GM21717 (cell line): ENCODE measurements around the gene ASIC3.
"Not testable (repeated sequence)": the region's sequence is repeated elsewhere in the genome, so short reads cannot be mapped to it uniquely, and the experiment has no call there.

Source experiments
- ATAC-seq: cut with Tn5 transposase; IDR thresholded peaks from one replicate; pipeline ENCODE4 v1.9.1; 2021; ENCODE audit warnings: mild to moderate bottlenecking, moderate library complexity; ENCODE audit not compliant: unreplicated experiment

ASIC3 gene

GRCh38 chr7:151032936-151033863 is 15.1 kb upstream of the ASIC3 start:
- no peak for ATAC-seq

GRCh38 chr7:151033864-151034249 is 14.5 kb upstream of the ASIC3 start:
- no peak for ATAC-seq

GRCh38 chr7:151034312-151035025 is 13.9 kb upstream of the ASIC3 start:
- ATAC-seq: no peak

GRCh38 chr7:151035026-151035717 is 13.2 kb upstream of the ASIC3 start:
- no peak for ATAC-seq

- ATAC-seq: no peak
These were observed 12.4 kb upstream of the ASIC3 start for GRCh38 chr7:151035902-151036301.

GRCh38 chr7:151038951-151039849 is 9.1 kb upstream of the ASIC3 start:
- ATAC-seq: peak; percentile 49

GRCh38 chr7:151039850-151040548 is 8.3 kb upstream of the ASIC3 start:
- ATAC-seq: no peak

GRCh38 chr7:151040616-151041375 is 7.5 kb upstream of the ASIC3 start:
- ATAC-seq: no peak

- not testable (repeated sequence) for ATAC-seq
These were observed 4.9 kb upstream of the ASIC3 start for GRCh38 chr7:151043449-151043848.

- no peak for ATAC-seq
These were observed 4.4 kb upstream of the ASIC3 start for GRCh38 chr7:151043959-151044358.

- no peak for ATAC-seq
These were observed 3.1 kb upstream of the ASIC3 start for GRCh38 chr7:151045262-151045661.

- no peak for ATAC-seq
These were observed 2.4 kb upstream of the ASIC3 start for GRCh38 chr7:151045967-151046366.

GRCh38 chr7:151046603-151047573 is 1.4 kb upstream of the ASIC3 start:
- no peak for ATAC-seq

- ATAC-seq: no peak
These were observed 656 bp downstream of the ASIC3 start for GRCh38 chr7:151048911-151049463.

GRCh38 chr7:151051108-151051507 is 2.8 kb downstream of the ASIC3 start:
- ATAC-seq: no peak

GRCh38 chr7:151053096-151053495 is 4.8 kb downstream of the ASIC3 start:
- ATAC-seq: no peak

GRCh38 chr7:151053751-151054150 is 5.4 kb downstream of the ASIC3 start:
- ATAC-seq: no peak

- ATAC-seq: no peak
These were observed 7.9 kb downstream of the ASIC3 start for GRCh38 chr7:151056283-151056665.
